ENCODE data around the gene CMPK1.
"Not testable (repeated sequence)": the region's sequence is repeated elsewhere in the genome, so short reads cannot be mapped to it uniquely, and the experiment has no call there.

The CMPK1 gene, protein sequence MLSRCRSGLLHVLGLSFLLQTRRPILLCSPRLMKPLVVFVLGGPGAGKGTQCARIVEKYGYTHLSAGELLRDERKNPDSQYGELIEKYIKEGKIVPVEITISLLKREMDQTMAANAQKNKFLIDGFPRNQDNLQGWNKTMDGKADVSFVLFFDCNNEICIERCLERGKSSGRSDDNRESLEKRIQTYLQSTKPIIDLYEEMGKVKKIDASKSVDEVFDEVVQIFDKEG

DNA sequence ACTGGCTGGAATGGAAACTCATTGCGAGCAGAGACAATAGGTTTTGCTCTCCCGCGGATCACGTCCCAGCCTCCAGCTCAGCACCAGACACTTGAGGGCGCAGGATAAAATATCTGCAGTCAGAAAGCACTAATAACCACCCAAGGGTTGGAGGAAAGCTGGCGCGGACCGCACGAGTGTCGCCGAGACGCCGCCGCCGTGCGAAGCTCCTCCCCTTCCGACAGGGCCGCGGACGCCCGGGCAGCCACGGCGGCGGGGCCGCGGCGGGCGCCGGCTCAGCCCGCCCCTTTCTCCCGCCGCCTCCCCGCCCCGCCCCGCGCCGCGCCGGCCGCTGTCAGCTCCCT lies at the start of gene CMPK1:
CMPK1 (plus strand) TSS at position 213 of the 344 bp plus-strand sequence. CDS start 156 bp downstream, outside the sequence.
- peak; percentile 79 to 83 for DNase-seq

DNA sequence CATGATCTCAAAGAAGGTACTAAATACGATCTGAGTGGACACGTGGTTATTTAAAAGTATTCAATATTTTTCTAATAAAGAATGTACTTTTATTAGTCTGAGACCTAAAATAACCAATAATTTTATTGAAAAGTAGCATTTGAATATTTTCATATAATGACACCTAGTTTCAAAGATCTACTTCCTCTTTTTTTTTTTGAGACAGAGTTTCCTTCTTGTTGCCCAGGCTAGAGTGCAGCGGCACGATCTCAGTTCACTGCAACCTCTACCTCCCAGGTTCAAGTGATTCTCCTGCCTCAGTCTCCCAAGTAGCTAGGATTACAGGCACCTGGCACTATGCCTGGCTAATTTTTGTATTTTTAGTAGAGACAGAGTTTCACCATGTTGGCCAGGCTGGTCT lies 45.5 kb upstream of the CMPK1 start:
- not testable (repeated sequence) for DNase-seq

DNA sequence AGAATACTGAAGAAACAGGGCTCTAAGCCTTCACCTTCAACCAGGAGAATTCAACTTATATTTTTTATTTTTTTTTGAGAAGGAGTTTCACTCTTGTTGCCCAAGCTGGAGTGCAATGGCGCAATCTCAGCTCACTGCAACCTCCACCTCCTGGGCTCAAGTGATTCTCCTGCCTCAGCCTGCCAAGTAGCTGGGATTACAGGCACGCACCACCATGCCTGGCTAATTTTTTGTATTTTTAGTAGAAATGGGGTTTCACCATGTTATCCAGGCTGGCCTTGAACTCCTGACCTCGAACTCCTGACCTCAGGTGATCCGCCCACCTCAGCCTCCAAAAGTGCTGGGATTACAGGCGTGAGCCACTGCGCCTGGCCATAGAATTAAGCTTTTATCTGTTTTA lies 38.7 kb upstream of the CMPK1 start:
- not testable (repeated sequence) for DNase-seq

DNA sequence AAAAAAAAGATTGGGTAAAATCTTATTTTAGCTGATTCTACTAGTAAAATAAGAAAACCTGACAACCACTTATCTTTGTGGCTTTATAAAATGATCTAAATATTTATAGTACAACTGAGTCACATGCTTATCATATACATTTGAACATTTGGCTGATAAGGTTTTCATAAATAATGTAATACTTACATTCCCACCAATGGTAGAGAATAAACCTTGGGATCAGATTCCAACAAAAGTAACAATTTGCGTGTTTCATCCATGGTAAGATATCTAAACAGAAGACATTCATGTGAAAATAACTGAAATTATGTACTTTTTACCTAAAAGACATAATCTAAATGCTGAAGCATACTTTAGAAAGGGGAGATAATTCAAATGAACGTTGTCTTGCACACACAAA lies 38.0 kb upstream of the CMPK1 start:
- DNase-seq, result no peak

DNA sequence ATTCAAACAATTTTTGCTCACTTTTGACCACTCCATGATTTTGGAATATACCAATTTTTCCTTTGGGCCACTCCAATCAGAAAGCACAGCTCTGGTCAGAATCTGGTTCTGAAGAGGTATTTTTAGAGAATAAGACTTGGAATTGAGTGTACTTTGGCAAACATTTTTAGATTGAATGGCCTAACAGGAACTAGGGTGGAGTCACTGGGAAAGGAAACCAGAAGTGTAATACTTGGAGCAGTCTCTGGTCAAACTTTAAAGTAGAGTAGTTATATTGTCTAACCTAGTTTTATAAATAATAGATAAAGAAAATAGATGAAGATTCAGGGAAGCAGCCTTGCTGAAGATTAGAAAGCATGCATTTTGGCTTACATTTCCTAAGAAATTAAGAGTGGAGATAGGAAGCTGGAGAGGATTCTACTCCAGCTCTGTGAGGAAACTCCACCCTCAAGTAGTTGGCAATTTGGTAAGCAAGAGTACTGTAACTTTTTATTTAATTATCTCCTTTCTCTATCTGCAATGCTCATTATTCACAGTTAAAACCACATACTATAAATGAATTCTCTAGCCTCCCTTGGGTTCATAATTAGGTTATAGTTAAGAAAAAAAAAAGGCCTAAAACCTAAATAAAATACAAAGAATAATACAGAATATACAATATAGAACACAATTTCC lies 35.4 kb upstream of the CMPK1 start:
- no peak for DNase-seq

DNA sequence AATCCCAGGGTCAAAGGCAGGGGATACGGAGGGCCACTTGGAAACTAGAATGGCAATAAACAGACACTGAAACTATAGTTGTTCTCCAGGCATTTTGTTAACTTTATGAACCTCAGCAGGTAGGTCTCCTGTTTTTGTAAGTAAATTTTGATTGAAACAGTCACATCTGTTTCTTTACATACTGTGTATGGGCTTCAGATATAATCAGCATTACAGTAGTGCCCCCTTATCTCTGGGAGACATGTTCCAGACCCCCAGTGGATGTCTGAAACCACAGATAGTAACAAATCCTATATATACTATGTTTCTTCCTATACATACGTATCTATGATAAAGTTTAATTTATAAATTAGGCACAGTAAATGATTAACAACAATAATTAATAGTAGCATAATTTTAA lies 31.1 kb upstream of the CMPK1 start:
- no peak for DNase-seq

DNA sequence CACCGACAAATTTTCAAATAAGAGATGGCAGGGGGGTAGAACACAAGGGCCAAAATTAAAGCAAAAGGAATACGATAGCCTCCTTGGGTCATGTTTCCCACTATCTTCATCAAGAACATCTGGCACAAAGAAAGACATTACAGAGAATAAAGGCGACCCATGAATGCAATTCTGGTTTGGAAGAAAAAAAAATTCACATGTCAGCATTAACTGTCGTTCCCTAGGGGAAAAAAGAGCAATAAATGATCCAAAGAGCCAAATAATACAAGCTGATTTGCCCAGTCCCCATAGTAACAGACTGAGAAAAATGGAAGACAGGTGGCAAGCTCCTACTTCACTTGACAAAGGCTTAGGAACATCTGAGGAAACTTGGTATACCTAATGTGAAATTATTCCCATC lies 24.2 kb upstream of the CMPK1 start:
- DNase-seq, result no peak

DNA sequence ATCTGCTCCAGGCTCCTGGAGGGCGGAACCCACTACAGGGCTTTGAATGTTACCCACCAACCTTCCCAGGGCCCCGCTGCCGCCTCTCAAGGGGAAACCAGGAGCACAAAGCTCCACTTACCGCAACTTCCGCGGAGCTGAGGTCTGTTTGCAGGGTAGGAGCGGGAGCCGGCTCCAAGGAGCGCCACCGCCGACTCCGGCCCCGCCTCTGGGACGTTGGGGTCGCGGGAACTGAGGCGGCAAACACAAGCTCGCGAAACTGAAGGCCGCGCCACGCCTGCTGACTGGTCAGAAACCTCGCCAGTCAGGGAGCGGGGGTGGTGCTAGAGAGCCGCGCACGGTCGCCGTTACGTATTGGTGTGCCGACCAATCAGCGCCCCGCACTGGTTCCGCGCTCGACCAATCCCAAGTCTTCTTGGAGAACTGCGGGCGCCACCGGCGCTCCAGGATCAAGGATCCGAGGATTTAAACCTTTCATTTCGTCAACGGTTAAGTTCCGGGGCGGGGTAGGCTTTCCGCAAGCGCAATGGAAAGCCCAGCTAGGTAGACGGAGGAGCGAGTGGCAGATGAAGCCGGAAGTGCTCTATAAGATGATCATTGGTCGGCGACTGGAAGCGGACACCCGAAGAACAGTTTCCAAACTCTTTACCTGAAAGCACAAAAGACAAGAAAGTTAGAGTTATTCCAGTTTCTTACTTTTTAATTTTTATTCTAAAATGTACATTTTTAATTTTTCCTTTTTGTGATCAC lies 19.5 kb upstream of the CMPK1 start, which contains the start of gene STIL:
STIL (minus strand) TSS at position 233 of the 750 bp plus-strand sequence. CDS start 3,828 bp downstream, outside the sequence.
- peak; percentile 98 for DNase-seq

DNA sequence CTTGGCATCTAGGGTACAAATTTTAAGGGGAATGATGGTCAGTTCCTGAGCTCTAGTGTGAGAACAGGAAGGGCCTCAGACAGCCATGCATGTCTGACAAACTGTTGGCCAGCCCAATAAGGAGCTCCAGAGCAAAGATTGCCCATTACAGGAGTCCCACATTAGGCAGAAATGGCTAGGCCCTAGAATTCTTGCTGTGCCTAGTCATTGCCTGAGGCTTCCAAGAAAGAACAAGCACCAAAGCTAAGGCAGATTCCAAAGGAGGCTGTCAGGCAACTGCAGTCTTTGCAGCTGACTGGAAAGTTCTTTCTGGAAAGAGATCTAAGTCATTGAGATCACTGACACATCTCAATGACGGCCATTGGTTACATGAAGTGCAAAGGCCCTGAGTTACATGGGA lies 15.7 kb upstream of the CMPK1 start:
- no peak for DNase-seq

DNA sequence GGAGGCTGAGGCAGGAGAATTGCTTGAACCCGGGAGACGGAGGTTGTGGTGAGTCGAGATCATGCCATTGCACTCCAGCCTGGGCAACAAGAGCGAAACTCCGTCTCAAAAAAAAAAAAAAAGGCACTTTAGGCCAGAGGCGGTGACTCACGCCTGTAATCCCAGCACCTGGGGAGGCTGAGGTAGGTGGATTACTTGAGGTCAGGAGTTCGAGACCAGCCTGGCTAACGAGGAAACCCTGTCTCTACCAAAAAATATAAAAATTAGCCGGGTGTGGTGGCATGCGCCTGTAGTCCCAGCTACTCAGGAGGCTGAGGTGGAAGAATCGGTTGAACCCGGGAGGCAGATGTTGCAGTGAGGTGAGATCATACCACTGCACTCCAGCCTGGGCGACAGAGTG lies 13.6 kb upstream of the CMPK1 start:
- DNase-seq, result not testable (repeated sequence)

DNA sequence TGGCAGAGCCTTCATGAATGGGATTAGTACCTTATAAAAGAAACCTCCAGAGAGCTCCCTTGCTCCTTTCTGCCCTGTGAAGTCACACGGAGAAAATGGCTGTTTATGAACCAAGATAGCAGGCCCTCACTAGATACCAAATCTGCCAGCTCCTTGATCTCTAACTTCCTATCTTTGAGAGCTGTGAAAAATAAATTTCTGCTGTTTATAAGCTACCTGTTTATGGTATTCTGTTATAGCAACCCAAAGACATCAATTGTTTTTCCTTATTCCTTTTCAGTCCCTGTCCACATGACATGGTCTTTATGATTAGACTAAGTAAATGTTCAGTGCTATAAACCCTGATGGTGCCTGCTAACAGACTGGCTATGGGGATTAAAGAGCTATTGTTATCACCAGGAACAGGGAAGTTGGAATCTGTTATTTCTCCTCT lies 10.0 kb upstream of the CMPK1 start:
- DNase-seq, result no peak

DNA sequence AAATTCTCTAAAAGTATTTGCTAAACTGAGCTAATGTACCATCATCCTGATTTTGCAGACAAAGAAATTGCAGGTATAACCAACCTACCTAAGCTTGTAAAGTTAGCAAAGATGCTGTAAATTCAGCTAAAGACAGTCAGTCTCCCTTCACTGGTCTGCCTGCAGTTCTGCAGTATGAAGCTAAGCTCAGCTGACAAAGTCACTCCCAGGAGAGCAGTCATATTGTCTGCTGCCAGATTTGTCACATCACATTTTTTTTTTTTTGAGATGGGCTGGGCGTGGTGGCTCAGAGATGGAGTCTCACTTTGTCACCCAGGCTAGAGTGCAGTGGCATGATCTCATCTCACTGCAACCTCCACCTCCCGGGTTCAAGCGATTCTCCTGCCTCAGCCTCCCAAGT lies 8.9 kb upstream of the CMPK1 start:
- no peak for DNase-seq

DNA sequence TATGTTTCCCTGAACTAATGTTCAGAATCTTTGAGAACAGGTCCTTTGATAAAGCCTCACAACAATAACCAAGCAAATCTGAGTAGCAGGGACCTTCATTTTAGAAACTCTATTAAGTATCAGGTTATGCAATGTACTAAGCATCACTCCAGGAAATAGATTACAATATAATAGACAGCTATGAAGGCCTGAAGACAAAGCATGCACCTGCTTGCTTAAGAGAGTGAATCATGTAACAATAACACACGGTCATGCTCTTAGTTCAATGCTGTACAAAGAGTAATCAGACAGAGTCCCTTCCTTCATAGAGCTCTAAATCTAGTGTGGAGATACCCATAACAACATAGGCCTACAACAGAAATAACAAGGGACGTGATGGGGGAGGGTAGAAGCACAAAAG lies 8.1 kb upstream of the CMPK1 start:
- DNase-seq, result peak in 1 of 2 experiments; percentile 9

DNA sequence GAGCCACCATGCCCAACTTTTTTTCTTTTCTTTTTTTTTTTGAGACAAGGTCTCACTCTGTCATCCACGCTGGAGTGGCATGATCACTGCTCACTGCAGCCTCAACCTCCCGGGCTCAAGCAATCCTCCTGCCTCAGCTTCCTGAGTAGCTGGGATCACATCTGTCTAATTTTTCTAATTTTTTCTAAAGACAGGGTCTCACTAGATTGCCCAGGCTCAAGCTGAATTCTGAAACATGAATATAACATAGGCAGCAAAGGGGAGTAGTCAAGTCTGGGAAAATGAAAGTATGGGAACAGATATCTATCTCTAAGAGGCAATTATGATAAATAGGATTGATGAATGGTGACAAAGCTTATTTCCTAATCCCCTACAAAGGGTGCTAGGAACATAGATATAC lies 7.3 kb upstream of the CMPK1 start:
- no peak for DNase-seq

DNA sequence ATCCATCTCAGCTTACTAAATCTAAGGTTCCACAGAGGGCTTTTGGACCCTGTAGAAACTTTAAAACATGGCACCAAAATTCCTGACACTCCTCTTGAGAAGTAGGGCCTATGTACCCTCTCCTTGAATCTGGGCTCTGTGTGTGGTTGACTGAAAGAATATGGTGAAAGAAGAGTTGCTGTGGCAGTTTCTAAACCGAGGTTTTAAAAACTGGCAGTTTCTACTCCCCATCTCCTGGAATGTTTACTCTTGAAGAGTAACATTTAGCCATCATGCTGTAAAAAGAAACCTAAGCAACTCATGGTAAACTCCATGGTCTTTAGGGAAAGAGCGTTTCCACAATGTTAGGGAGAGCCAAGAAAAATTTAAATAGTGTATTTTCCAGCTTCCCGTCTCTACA lies 4.6 kb upstream of the CMPK1 start:
- no peak for DNase-seq

DNA sequence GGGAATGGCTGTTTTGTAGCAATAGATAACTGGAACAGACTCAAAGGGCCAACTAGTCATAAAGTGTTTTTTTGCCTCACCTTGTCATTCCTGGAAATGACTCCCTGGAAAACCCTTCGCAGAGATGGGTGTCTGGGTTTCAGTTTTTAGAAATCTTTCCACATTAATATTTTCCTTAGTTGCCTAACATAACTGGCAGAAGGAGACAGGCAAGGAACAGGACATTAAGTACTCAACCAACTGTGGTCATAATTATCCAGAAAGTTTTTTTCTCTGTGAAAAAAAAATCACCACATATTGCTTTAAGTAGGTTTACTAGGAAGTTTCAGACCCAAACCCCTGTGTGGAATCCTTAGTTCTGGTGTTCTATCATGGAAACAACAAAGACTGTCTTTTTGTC lies 3.4 kb upstream of the CMPK1 start:
- DNase-seq, result no peak

DNA sequence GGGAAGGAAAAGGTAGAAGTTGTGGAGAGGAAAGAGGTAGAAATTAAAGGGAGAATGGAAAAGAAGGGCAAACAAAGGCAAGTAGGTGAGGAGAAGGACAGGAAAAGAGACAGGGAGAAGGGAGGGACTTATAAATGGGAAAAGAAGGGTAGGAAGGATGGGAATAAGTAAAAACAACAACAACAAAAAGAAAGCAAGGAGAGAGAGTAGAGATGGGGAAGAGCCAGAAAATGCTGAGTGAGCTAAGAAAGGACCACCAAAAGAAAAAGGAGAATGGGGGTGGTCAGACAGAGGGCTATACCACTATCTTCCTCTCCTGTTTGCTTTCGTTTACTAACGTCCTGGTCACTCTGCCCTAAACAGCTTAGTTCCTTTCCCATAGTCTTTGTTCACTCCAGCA lies 1.7 kb upstream of the CMPK1 start:
- no peak for DNase-seq

DNA sequence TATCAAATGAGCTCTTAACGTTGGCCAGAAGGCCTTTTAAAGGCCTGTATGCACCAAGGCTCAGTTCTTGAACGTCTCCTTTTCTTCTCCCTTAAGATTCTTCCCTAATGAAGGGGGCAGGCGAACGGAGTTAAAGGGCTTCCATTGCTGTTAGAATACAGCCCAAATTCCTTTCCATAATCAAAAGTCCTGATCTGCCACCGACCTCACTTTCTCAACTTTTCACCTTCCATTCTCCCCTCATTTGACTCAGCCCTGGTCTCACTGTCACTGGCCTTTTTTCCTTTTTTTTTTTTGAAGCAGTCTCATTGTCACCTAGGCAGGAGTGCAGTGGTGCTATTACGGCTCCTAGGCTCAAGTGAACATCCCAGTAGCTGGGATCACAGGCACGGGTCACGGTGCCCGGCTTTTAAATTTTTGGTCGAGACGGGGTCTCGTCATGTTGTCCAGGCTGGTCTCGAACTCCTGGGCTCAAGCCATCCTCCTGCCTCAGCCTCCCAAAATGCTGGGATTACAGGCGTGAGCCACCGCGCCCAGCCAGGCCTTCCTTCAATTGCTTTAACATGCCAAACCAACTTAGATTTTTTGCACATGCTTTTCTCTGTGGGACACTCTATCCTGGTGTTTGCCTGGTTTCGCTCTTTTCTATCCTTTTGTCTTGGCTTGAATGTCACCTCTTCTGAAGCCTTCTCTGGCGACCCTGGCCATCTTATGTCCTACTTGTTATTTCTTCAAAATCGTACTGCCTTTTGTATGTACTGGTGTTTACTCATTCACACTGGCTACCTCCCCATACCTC lies 612 bp upstream of the CMPK1 start:
- DNase-seq, result no peak

DNA sequence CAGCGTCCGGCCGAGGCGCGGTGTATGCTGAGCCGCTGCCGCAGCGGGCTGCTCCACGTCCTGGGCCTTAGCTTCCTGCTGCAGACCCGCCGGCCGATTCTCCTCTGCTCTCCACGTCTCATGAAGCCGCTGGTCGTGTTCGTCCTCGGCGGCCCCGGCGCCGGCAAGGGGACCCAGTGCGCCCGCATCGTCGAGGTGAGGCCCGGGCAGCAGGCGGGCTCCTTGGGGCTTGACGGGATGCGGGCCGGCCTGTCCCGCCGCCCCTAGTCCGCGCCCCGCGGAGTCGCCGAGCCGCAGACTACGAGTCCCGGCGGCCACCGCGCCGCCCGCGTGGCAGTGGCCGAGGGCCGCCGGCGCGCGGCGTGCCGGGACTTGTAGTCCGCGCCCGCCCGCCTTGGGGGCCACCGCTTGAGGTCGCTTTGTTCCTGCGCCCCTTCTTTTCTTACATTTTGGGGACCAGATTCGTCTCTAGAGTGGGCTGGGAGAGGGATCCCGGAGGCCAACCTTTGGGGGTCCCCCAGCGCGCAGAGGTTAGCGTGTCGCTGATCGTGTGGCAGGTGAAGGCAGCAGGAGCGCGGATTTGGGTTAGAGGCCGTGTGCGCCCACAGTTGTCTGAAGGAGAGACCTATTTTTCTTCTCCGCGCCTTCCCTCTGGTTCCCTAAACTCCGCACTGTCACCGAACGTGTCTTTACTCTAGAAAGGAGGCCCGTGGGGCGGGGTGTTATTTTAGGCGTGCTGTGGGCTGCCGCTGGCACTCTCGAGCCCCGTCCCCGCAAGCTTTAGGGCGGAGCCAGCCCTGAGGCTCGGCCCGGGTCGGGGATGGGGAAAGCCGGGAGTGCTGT lies 553 bp downstream of the CMPK1 start:
- DNase-seq, result peak; percentile 37 to 84

DNA sequence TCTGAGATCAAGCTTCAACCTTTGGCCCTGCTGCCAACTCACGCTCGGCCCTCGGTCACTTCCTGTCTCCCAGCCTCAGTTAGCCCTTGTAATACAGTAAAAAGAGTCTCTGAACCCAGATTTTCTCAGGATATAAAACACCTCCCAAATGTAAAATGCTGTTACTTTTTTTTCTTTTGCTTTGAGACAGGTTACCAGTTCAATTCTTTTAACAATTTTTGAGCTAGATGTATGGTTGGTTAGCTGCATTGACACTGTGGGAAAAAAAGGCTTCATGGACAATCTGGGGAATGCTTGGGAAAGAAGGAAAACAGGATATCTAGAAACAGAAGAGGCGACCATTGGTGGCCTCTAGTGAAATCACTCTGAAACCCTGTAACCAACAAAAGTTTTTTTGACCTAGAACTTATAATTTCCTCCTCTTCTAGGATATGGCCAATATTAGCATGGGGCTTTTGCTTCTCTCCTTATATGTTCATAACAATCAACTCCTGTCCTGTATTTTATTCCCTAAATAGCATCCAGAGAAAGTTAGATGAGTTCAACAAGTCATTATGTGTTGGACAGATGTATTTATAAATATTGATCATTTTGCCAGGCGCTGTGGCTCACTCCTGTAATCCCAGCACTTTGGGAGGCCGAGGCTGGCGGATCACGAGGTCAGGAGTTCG lies 1.3 kb downstream of the CMPK1 start:
- no peak for DNase-seq

DNA sequence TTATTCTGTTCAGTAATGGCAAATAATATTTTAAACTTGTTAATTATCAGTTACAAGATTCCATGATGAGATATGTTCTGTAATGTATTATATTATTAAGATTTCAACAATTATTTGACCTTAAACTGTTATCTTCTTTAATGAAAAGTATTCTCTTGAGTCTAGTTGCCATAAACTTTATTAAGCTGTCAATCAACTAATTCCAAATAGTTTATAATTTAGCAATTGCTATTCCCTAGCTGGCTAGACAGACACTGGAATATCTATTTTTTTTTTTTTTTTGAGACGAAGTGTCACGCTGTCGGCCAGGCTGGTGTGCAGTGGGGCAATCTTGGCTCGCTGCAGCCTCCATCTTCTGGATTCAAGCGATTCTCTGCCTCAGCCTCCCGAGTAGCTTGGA lies 3.8 kb downstream of the CMPK1 start:
- no peak for DNase-seq

Data from SHP77 (cell line).